GM19468 (cell line): ENCODE data around the gene LIMS2.

Experiments
- ATAC-seq: cut with Tn5 transposase; IDR thresholded peaks from one replicate; pipeline ENCODE4 v1.9.1; 2021; ENCODE audit warnings: mild to moderate bottlenecking, moderate library complexity, moderate number of reproducible peaks; ENCODE audit not compliant: unreplicated experiment; ENCODE audit errors: extremely low read depth

The LIMS2 gene

GRCh38 chr2:127678991-127679390 lies 3.7 kb upstream of the LIMS2 start:
- ATAC-seq: no peak

- no peak for ATAC-seq
These were observed 3.2 kb upstream of the LIMS2 start for GRCh38 chr2:127678531-127678930.

GRCh38 chr2:127676906-127677305 lies 1.6 kb upstream of the LIMS2 start:
- no peak for ATAC-seq

GRCh38 chr2:127674241-127675209 lies 805 bp downstream of the LIMS2 start:
- ATAC-seq: no peak

GRCh38 chr2:127673291-127674069 lies 1.9 kb downstream of the LIMS2 start:
- ATAC-seq: no peak

GRCh38 chr2:127672341-127673224 lies 2.7 kb downstream of the LIMS2 start:
- ATAC-seq: no peak

- no peak for ATAC-seq
These were observed 3.6 kb downstream of the LIMS2 start for GRCh38 chr2:127671557-127672302.

- no peak for ATAC-seq
These were observed 4.4 kb downstream of the LIMS2 start for GRCh38 chr2:127670957-127671290.

GRCh38 chr2:127670055-127670956 lies 5.0 kb downstream of the LIMS2 start:
- no peak for ATAC-seq

- no peak for ATAC-seq
These were observed 6.3 kb downstream of the LIMS2 start for GRCh38 chr2:127669056-127669455.

GRCh38 chr2:127665267-127665893 lies 9.9 kb downstream of the LIMS2 start:
- no peak for ATAC-seq

- ATAC-seq: no peak
These were observed 10.5 kb downstream of the LIMS2 start for GRCh38 chr2:127664895-127665225.

GRCh38 chr2:127664065-127664894 lies 11.1 kb downstream of the LIMS2 start:
- no peak for ATAC-seq

- ATAC-seq: no peak
These were observed 11.7 kb downstream of the LIMS2 start for GRCh38 chr2:127663566-127664064.

- ATAC-seq: no peak
These were observed 12.3 kb downstream of the LIMS2 start for GRCh38 chr2:127662937-127663565.

GRCh38 chr2:127661949-127662510 lies 13.3 kb downstream of the LIMS2 start:
- no peak for ATAC-seq
